GM21786 (cell line): Measurements from ENCODE around the gene BRD1.

Experiments used
- ATAC-seq: cut with Tn5 transposase; IDR thresholded peaks from one replicate; pipeline ENCODE4 v1.9.1; 2021; ENCODE audit not compliant: unreplicated experiment

Gene BRD1

DNA sequence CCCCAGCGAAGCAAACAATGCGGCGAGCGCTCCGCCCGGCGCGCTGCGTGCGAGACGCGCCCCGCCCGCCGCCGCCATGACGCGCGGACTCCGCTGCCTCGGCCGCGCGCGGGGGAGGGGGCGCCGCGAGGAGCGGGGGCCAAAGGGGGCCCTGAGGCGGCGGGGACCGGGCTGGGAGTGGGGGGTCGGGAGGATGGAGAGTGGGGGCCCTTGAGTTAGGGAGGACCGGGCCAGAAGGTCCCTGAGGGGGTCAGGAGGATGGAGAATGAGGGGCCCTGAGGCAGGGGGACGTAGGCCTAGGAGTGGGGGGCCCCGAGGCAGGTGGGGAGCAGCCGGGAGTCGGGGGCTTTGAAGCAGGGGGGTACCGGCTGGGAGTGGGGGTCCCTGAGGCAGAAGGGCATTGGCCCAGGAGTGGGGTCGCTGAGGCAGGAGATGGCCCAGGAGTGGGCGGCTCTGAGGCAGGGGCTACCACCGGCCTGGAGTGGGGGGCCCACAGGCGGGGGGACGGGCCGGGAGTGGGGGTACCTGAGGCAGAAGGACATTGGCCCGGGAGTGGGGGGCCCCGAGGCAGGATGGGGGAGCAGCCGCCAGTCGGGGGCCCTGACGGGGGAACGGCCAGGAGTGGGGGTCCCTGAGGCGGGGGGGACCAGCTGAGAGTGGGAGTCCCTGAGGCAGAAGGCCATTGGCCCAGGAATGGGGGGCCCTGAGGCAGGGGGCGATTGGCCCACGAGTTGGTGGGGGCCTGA lies at the start of gene BRD1:
Gene BRD1 (minus strand): TSS at position 21 of the 746 bp plus-strand sequence. CDS start 3,556 bp downstream, outside the sequence.
- no peak for ATAC-seq

DNA sequence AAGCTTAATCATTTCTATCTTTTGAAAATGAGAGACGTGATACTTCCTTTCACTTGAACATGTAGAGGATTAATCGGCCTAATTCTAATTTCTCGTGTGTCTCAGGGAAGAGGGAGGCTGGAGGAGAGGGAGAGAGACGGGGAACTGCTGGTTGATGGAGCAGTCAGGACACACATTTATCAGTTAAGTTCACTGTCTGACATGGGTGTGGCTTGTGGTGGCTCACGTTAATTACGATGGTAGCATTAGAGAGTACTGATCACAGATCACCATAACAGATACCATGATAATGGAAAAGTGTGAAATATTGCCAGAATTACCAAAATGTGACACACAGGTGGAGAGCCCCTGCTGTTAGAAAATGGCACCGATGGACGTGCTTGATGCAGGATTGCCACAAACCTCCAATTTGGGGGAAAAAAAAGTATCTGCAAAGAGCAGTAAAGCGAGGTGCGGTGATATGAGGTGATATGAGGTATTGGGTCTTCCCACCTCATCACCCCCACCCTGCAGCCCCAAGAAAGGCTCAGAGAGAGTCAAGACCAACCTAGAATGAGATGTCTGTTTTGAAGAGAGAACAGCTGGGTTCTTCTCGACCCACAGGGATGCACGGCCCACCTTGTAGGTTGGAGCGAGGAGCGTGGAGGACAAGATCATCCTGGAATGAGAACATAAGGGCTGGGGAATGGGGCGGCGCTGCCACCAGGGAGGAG lies 45.7 kb upstream of the BRD1 start:
- no peak for ATAC-seq

DNA sequence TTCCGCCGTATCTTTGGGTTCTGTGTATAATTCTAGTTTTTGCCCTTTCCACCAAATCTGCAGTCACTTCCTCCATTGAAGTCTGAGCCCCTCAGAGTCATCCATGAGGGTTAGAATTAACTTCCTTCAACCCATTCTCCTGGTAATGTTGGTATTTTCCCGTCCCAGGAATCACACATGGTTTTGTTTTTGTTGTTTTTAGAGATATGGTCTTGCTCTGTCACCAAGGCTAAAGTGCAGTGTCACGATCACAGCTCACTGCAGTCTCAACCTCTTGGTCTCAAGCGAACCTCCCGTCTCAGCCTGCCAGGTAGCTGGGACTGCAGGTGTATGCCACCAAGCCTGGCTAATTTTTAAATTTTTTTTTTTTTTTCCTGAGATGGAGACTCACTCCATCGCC lies 44.7 kb upstream of the BRD1 start:
- no peak for ATAC-seq

DNA sequence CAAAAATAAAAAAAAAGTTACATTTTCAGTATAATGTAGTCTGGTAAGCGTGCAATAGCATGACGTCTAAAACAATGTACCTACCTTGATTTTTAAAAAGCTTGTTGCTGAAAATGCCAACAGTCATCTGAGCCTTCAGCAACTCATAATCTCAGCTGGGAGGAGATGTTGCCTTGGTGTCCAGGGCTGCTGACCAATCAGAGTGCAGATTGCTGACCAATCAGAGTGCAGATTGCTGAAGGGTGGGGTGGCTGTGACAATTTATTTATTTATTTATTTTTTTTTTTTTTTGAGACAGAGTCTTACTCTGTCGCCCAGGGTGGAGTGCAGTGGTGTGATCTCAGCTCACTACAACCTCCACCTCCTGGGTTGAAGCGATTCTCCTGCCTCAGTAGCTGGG lies 43.8 kb upstream of the BRD1 start:
- ATAC-seq, result no peak

DNA sequence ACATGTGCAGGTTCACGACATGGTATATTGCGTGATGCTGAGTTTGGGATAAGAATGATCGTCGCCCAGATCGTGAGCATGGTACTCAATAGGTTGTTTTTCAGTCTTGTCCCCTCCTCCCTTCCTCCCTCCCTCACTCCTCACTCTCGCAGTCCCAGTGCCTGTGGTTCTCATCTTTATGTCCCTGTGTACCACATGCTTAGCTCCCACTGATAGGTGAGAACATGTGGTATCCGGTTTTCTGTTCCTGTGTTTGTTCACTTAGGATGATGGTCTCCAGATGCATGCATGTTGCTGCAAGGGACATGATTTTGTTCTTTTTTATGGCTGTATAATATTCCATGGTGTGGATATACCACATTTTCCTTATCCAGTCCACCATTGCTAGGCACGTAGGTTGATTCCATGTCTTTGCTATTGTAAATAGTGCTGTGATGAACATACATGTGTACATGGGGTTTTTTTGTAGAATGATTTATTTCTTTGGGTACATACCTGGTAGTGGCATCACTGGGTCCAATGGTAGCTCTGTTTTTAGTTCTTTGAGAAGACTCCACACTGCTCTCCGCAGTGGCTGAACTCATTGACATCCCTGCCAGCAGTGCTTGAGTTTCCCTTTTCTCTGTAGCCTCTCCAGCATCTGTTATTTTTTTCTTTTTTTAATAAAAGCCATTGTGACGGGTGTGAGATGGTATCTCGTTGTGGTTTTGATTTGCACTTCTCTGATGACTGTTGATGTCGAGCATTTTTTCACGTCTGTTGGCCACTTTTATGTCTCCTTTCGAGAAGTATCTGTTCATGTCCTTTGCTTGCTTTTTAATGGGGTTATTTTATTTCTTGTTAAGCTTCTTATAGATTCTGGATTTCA lies 42.4 kb upstream of the BRD1 start:
- ATAC-seq, result no peak

DNA sequence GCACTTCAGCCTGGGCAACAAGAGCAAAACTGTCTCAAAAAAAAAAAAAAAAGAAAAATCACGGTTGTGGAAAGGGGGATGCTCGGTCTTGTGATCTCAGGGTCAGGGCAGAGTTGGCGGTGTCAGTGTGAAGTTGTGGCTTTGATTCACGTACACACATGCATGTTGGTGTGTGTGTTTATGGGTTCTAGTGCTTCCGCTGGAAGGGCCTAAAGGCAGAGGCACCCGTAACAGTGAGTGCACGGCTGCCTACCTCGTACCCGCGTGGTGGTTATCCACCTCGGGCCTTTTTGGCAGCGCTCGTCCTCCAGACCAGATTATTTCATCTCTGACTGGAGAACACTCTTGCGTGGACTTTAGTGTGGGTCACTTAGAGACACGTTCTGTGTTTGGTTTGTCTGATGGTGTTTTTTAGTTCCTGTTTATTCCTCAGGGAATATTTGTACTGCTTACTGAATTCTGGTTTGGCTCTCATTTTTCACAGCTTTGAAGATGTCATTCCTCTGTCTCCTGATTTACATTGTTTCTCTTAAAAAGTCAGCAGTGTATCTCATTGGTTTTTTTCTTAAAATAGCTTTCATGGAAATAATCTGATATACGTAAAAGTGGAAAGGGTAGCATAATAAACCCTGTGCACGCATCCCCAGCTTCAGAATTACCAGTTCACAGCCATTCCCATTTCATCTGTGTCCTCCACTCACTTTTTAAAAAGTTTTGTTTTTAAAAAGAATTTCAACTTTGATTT lies 41.6 kb upstream of the BRD1 start:
- ATAC-seq, result no peak

DNA sequence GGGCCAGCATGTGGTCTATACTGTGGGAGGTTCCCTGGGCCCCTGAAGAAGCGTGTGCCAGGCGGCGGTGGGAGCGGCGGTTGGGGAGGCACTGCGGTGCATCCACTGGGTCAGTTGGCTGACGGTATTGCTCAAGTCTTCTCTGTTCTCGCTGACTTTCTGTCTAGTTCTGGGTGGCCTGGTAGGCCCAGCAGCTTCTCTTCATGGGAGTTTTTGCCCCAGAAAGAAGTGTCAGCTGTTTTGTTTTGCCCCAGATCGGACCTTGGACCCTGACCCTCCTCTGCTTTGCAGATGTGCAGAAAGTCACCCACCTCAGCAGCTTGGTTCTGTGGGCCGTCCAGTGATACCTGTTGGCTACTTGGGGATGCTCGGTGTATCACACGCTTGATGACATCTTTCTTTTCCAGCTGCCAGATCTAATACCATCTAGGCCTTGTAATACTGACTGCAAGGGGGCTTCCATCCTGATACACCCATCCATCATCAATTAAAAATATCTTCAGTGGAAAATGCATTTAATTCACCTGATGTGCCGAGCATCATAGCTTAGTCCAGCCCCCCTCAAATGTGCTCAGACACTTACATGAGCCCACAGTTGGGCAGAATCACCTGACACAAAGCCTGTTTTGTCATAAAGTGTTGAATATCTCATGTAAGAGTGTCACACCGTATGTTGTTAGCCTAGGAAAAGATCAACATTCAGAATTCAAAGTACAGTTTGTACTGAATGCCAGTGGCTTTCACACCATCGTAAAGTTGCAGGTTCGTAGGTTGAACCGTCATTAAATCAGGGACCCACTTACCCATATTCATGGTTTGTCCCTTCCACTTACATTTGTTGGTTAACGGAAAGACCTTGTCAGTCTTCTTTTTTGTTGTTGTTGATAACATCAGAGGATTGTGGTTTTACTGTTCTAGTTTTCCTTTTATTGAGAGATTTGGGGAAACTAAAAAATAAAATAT lies 39.9 kb upstream of the BRD1 start:
- no peak for ATAC-seq

DNA sequence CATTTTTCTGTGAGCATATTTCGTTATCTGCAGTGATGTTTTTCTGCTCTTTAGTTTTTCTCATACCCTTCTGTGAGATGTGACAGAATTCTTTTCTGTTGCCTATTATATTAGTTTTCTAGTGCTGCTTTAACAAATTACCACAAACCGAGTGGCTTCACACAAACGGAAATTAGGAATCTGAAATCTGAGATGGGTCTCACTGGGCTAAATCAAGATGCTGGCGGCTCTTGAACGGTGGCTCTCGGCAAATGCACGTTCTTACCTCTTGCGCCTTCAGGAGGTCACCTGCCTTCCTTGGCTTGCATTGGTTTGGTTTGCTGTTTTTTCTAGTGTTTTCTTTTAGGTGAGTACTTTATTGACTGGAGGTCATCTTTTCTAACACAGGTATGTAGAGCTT lies 39.0 kb upstream of the BRD1 start:
- no peak for ATAC-seq

DNA sequence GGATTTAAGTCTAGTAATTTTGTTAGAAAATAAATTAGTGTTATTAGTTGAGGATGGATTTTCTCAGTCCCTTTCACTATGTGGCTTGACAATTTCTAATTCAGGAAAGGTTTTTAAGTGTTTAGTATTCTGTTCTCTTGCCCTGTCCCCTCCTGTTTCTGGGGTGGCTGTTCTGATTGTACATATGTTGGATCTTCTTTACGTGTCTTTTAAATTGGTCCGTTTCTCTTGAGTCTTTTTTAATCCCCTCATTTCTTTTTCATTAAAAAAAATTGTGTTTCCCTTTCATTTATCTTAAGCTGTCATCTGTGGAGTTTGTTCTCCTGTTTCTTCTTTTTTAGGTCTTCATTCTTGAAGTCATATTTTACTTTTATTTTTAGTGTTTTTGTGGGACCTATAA lies 38.5 kb upstream of the BRD1 start:
- no peak for ATAC-seq

DNA sequence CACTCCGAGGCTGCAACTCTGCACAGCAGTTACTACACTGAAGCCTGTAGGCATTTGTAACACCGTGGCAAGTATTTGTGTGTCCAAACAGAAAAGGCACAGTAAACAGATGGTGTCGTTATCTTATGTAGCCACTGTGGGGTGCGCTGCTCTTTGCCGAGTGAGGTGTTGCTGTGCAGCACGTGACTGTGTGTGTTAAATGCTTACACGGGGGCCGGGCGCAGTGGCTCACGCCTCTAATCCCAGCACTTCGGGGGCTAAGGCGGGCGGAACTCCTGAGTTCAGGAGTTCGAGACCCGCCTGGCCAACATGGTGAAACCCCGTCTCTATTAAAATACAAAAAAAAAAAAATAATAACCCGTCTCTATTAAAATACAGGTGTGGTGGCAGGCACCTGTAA lies 37.5 kb upstream of the BRD1 start:
- ATAC-seq, result no peak

DNA sequence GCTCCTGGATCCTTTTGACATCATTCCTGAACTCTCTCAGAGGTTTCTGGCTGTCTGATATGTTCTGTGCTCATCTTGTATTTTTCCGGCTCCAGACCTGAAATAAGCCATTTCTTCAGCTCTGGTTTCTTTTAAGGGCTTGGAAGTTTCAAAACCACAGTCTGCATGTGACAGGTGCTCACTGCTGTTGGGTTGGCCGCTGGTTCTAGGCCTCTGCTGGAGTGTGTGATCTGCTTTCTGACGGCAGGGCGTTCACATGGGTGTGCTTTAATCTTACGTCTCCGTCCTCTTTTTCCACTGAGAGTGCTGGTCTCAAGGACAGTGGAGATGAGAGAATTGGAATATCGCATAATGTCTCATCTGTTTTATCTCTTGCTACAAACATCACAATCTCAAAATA lies 36.3 kb upstream of the BRD1 start:
- no peak for ATAC-seq

DNA sequence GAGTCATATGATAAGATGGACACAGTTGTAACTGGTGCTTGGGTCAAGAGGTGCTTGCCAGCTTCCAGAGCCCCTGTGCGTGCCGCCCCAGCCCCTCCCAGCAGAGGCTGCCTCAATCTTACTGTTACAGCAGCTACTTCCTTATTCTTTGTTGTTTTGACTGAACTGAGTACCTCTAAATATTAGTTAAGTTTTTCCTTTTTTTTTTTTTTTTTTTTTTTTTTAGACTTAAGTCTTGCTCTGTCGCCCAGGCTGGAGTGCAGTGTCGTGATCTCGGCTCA lies 34.8 kb upstream of the BRD1 start:
- no peak for ATAC-seq

DNA sequence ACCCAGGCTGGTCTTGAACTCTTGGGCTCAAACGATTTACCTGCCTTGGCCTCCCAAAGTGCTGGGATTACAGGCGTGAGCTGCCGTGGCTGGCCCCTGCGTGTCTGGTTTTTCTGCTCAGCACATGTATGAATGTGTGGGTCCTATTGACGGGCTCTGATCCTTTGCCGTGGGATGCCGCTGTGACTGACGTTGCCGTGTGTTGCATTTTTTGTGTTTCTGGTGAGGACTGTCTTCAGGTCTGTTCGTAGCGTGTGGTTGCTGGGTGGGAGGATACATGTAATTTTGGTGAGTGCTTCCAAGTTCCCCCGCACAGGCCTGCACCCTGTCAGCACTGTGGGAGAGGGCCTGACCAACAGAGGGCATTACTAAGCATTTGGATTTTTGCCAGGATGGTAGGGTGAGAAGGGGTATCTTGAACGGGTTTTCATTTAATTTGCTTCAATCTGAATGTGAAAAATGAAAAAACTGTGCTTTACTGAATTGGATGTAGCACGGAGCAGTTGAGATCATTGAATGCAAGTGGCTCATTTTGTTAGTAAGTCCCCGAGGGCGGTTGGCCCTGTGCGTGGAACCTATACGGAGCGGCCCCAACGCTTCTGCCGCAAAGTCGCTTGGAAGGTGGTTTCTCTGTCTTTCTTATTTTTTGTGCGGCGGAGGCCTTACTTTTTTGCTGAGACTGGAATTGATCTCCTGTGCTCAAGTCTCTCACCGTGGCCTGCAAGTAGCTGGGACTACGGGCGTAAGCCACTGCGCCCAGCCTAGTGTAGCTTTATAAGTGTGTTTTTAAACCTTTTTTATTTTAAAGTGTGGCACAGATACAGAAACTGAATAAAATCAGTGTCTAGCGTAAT lies 34.2 kb upstream of the BRD1 start:
- no peak for ATAC-seq

DNA sequence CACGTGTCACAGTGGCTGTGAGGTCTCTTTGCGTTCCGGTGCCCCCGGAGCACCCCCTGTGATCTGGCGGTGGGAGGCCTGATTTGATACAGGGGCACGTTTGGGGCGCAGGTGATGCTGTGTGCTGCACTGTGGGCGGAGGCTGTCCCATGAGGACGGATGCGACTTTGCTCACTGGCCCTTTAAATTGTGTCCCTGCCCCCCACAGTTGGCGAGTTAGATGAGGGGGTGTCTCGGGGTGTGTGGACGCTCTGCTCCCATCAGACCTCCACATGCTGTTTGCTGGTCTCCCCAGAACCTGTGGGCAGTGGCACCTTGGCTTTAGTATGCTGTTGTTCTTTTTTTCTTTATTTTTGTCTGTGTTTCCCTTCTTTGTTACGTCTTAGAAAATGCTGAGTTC lies 31.2 kb upstream of the BRD1 start:
- no peak for ATAC-seq

DNA sequence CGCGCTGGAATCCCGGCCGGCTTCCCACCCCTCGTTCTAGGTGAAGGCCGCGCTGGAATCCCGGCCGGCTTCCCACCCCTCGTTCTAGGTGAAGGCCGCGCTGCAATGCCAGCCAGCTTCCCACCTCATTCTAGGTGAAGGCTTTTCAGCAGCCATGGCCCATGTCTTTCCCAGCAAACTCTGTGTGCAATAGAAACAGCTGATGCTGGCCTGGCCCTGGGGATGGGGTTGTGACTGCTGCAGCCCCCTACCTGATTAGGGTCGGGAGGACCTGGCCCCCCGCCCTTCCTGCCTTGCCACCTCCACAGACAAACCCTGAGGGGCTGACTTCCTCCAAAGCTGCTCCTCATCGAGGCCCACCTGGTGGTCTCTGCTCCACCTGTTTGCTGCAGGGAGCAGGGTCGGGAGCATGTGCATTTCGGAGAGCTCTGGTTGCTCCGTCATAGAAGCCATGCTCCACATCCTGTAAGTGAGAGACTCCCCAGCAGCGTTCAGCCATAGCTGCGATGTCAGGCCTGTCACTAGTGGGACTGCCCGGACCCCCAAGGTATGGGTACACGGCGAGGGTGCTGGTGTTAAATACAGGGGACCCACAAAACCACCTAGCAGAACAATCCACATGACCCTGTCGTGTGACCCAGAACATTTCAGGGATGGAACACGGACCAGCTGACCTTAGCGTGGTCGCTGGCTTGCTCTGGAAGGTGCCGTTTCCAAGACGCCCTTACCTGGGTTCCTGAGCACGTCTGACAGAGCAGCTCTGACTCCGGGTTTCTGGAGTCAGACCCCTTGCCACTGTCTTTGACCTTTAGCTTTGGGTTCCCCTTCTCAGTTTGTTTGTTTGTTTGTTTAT lies 29.3 kb upstream of the BRD1 start:
- no peak for ATAC-seq

DNA sequence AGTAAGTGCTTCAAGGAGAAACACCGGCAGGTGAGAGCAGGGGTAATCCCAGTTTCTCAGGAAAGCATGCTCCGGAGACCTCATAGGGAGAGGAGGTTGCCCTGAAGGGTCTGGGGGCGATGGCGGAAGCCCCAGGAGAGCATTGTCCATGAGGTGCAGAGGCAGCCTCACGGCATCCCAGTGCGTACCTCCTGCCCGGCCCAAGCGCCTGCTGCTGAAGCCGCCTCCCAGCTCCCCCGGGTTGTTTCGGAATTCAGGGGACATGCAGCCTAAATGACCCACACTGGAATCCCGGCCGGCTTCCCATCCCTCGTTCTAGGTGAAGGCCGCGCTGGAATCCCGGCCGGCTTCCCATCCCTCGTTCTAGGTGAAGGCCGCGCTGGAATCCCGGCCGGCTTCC lies 28.7 kb upstream of the BRD1 start:
- ATAC-seq, result no peak

DNA sequence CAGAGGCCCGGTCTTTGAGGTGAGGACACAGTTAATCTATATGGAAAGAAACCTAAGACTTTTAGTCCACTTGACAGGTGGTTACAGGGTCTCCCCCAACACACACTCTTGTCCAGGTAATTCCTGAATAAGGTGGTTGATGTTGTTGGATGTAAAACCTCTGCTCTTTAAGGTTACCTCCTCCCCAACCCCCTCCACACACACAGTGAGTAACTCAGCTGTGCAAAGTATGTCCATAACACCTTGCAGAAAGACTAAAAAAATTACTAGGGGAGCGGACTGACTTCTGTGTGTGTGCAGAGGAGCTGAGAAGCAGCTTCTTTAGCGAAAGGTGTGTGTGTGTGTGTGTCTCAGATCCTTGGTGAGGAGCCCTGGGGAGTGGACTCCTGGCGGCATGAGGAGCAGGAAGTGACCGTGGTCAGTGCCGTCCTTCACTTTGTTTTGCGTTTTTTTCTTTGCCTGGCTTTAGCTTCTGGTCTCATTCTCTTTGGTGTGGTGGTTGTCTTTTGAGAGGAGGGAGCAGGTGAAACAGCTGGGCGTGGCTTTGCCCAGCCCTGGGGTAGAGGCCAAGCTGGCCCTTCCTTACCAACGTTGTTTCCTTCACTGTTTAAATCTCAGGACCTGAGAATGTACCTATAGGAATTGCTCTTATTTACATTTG lies 27.7 kb upstream of the BRD1 start:
- ATAC-seq, result no peak
